GM12873 (cell line): ENCODE data around the gene LTBP1.

Source experiments
- CTCF ChIP-seq: IDR thresholded peaks from 2 replicates; pipeline ENCODE4 v1.5.1; 2012; ENCODE audit warnings: low read depth, mild to moderate bottlenecking, moderate library complexity, low read length, control low read depth; ENCODE audit not compliant: insufficient read depth; ENCODE audit errors: missing control alignments

The LTBP1 gene

DNA sequence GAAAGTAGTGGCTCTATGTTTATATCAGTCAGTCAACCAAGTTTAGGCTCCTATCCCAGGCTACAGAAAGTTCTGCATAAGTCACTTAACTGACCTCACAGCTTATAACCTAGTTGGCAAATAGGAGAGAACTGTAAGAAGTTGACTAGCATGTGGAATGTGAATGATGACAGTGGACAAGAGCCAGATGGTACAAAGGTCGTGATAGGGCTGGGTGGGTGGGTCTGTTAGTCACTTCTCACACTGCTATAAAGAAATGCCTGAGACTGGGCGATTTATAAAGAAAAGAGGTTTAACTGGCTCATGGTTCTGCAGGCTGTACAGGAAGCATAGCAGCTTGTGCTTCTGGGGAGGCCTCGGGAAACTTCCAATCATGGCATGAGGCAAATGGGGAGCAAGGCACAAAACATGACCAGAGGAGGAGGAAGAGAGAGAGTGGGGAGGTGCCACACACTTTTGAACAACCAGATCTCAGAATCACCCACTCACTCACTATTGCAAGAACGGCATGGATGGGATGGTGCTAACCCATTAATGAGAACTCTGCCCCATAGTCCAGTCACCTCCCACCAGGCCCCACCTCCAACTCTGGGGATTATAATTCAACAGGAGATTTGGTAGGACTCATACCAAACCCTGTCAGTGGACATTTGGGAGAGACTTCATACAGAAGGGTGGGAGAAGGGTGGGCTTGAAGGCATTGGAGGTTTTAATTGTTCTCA, 68.8 kb downstream of the LTBP1 start:
- no peak for TF ChIP-seq CTCF

DNA sequence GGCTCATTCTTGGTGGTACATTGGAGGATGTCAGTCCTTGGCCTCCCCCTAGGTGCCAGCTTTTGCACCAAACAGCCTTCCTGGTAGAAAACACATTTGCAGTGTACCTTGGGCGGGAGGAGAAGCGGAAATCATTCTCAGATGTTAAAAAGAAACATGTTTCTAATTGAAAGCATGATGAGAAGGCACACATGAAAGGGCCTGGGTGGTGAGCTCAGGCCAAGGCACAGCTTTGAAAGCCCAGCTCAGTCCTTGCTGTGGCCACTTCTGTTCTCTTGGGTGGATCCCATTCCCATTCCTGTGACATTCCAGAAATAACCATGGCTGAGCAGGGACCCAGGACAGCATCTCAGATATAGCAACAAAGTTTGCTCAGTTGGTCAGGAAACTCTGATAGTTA, 71.5 kb downstream of the LTBP1 start:
- no peak for TF ChIP-seq CTCF

- no peak for TF ChIP-seq CTCF
Measured at GRCh38 chr2:33019796-33020195, 73.0 kb downstream of the LTBP1 start.

GRCh38 chr2:33020883-33021282, 74.1 kb downstream of the LTBP1 start:
- no peak for TF ChIP-seq CTCF

- TF ChIP-seq CTCF: no peak
Measured at GRCh38 chr2:33021542-33022227, 74.9 kb downstream of the LTBP1 start.

DNA sequence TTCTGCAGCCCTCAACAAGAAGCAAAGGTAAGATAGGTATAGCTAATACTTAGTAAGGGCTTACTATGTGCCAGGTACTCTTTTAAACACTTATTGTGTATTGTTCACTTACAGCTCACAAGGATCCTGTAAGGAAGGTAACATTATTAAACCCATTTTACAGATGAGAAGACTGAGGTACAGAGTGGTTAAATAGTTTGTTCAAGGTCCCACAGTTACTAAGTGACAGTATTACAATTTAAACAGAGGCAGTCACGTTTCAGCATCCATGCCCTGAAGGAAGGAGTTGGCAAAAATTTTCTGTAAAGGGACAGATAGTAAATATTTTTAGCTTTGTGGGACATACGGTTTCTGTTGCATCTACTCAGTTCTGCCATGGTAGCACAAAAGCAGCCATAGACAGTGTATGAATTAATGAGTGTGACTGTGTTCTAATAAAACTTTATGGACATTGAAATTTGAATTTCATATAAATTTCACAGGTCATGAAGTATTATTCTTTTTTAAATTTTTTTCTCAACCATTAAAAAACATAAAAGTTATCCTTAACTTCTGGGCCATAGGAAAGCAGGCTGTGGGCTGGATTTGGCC, 75.7 kb downstream of the LTBP1 start:
- no peak for TF ChIP-seq CTCF

- no peak for TF ChIP-seq CTCF
Measured at GRCh38 chr2:33022989-33023727, 76.4 kb downstream of the LTBP1 start.
